Fibroblast of skin of back (primary cell): Measurements from ENCODE around the gene CXorf49B. TPM values are rescaled to one million over a fixed set of nuclear protein-coding genes. Genes with fewer than 3 reads are reported as not detected.
"Not testable (repeated sequence)": the region's sequence is repeated elsewhere in the genome, so short reads cannot be mapped to it uniquely, and the experiment has no call there.

Source experiments
- DNase-seq: peaks from one replicate; pipeline ENCODE4 v3.0.0-alpha.2; 2013
- polyA plus RNA-seq, 2 experiments: library from polyadenylated mRNA; unstranded; fragments of 120-200 nt; gene quantifications; one replicate each; pipeline ENCODE4 v1.2.1, GENCODE V29; 2013; ENCODE audit not compliant: insufficient read length in 2 of 2

CXorf49B gene
- polyA plus RNA-seq (2013, experiment 1 of 2; ENCODE audit: insufficient read length), result not detected
- not detected for polyA plus RNA-seq (2013, experiment 2 of 2; ENCODE audit: insufficient read length)

- not testable (repeated sequence) for DNase-seq
These were observed at the start of gene CXorf49B for GRCh38 chrX:71763049-71763448. CXorf49B (plus strand) TSS chrX:71763349; CDS start chrX:71763424, 75 bp downstream.

DNA sequence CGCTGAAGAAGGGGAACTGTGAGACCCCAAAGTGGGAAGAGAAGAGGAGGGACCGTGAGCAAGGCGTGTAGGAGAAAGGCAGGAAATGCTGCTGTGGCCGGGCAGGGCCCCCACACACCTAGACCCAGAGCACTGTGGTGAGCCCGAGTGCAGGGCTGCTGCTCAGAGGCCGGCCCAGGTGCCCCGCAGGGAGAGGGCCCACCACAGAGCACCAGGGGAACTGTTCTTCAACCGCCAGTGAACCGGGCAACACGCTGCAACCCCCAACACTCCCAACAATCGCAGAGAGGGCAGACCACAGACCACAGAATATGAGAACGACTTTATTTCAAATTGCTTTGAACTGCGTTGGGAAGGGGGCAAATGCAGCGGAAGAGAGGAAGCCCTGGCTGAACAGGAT is 49.1 kb upstream of the CXorf49B start:
- not testable (repeated sequence) for DNase-seq

GRCh38 chrX:71715551-71715950 is 47.6 kb upstream of the CXorf49B start:
- DNase-seq, result not testable (repeated sequence)

GRCh38 chrX:71716323-71716722 is 46.8 kb upstream of the CXorf49B start:
- DNase-seq, result not testable (repeated sequence)

DNA sequence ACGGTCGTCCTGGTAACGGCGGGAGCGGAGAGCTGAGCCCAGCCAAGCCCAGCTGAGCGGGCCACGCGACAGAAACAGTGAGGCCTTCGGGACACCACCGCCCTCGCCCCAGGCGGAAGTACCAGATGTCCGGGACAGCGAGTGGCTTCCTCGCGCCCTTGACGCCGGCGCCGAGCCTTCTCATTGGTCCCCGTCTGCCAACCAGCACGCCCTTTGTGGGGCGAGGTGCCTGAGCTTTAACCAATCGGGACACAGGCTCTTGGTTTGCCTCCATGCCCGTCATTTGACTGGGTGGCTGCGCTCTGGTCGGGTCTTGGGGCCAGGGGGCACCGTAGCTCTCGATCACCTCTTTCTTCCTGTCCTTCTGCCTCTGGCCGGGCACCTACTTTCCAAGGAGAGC is 45.0 kb upstream of the CXorf49B start, which contains the start of gene CXorf49:
Gene CXorf49 (minus strand): TSS at position 101 of the 400 bp plus-strand sequence. CDS start 134 bp downstream, outside the sequence.
- DNase-seq, result not testable (repeated sequence)

DNA sequence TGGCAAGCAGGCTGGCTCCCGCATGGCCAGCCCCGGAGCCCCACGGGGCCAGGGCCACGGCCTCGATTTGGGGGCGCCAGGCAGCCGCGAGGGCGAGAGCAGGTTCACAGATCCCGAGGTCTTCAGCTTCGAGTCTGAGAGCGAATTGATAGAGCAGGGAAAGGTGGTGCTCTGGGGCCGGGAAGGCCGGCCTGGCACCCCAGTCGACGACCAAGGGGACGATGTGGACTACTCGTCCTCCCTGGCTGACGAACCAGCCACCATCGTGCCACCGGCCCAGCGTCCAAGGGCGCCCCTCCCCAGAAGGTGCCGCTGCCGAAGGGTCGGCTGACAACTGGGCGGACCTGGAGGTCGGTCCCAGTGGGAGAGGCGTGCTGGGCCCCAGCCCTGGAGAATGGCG is 44.0 kb upstream of the CXorf49B start:
- not testable (repeated sequence) for DNase-seq

- not testable (repeated sequence) for DNase-seq
These were observed 42.8 kb upstream of the CXorf49B start for GRCh38 chrX:71720289-71720886.

DNA sequence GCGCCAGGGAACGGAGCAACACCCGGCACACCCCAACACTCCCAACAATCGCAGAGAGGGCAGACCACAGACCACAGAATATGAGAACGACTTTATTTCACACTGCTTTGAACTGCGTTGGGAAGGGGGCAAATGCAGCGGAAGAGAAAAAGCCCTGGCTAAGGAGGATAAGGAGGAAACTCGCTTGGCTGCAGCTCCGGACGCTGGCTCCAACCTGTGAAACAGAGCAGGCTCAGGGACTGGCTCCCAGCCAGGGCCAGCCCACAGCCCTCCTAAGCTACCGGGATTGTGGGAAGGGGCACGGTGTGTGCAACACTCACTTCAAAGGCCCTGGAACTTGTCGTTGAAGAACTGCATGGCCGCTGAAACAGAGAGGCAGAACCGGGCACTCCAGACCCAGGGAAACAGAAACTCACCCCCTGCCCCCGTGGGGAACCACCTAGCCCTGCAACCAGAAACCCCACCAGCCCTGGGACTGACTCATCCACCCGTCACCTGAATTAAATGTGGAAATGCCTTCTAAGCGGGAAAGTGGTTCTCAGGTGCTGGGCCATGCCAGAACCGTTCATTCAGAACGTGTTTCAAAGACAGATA is 2.4 kb upstream of the CXorf49B start:
- DNase-seq, result not testable (repeated sequence)

DNA sequence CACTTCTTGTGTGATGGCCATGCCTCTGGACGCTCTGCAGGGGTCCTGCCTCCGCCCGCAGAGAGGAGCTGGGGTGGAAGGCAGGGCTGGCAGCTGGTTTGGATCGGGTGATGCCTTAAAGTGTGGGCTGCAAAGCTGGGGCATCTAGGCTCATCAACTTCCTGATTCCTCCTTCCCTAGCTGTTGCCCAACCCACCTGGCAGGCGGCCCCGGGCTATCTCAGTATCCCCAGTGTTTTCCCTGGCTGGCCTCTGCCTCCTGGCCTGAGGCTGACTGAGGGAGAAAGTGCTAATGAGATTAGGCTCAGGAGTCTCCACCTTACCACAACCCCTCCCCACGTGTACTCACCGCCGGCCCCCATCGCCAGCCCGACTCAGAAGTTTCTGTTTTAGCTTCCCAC is 1.7 kb downstream of the CXorf49B start:
- not testable (repeated sequence) for DNase-seq

DNA sequence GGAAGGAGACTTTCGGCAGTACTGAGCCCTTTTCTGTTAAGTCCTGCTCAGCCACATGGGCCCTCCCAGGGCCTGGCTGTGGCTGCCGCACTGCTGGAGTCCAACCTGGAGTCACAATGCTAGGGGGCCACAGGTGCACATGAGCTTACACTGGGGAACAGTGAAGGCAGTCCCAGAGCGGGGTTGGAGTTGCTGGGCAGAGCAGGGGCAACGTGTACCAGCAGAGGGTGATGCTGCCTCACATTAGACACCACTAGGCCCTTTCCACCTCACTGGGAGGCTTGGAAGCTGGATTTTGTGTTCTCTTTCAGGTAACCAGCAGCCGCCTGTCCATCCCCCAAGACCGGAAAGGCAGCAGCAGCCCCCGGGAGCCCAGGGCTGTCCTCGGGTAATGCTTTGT is 2.5 kb downstream of the CXorf49B start:
- not testable (repeated sequence) for DNase-seq

DNA sequence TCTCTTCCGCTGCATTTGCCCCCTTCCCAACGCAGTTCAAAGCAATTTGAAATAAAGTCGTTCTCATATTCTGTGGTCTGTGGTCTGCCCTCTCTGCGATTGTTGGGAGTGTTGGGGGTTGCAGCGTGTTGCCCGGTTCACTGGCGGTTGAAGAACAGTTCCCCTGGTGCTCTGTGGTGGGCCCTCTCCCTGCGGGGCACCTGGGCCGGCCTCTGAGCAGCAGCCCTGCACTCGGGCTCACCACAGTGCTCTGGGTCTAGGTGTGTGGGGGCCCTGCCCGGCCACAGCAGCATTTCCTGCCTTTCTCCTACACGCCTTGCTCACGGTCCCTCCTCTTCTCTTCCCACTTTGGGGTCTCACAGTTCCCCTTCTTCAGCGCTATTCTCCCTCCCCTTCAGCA is 4.0 kb downstream of the CXorf49B start:
- DNase-seq, result not testable (repeated sequence)

GRCh38 chrX:71778322-71778721 is 15.2 kb downstream of the CXorf49B start:
- not testable (repeated sequence) for DNase-seq

GRCh38 chrX:71782225-71782949 is 19.2 kb downstream of the CXorf49B start:
- DNase-seq, result not testable (repeated sequence)

- not testable (repeated sequence) for DNase-seq
These were observed 19.8 kb downstream of the CXorf49B start for GRCh38 chrX:71782950-71783299.

- DNase-seq, result not testable (repeated sequence)
These were observed 20.6 kb downstream of the CXorf49B start for GRCh38 chrX:71783569-71784347.

- not testable (repeated sequence) for DNase-seq
These were observed 21.3 kb downstream of the CXorf49B start for GRCh38 chrX:71784348-71784983.

DNA sequence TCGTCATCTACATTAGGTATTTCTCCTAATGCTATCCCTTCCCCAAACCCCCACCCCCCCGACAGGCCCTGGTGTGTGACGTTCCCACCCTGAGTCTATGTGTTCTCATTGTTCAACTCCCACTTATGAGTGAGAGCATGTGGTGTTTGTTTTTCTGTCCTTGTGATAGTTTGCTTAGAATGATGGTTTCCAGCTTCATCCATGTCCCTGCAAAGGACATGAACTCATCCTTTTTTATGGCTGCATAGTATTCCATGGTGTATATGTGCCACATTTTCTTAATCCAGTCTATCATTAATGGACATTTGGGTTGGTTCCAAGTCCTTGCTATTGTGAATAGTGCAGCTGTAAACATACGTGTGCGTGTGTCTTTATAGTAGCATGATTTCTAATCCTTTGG is 43.3 kb downstream of the CXorf49B start:
- DNase-seq, result not testable (repeated sequence)

GRCh38 chrX:71809886-71810285 is 46.7 kb downstream of the CXorf49B start:
- no peak for DNase-seq

- no peak for DNase-seq
These were observed 51.2 kb downstream of the CXorf49B start for GRCh38 chrX:71814123-71814912.

DNA sequence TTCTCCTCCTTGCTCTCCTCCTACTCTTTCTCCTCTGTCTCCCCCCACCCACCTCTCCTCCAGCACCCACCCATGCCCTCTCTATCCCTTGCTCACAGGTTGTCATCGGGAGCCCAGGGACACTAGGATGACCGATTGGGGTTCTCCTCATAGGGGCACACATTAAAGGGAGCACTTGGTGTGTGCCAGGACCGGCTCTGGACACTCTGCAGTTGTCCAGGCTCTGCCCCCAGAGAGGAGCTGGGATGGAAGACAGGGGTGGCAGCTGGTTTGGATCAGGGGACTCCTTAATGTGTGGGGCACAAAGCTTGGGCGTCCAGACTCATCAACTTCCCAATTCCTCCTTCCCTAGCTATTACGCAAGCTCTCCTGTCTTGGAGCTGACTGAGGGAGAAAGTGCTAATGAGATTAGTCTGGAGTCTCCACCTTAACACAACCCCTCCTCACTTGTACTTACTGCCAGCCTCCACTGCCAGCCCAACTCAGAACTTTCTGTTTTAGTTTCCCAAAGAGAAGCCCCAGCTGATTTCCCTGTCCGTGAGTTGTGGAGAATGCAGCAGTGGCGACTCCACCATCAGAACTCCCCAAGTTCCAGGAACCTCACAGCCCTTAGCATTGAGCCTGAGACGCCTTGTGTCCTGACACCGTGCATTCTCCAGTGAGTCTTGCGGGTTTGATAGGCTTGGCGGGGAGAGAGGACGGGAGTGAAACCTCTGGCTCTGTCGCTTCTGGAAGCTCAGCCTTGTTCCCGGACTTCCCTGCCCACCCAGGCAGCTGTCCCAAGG is 52.2 kb downstream of the CXorf49B start:
- no peak for DNase-seq

- DNase-seq, result no peak
These were observed 52.7 kb downstream of the CXorf49B start for GRCh38 chrX:71815906-71816156.
